K562 (cell line): ENCODE measurements around the gene CRKL. TPM values are rescaled to one million over a fixed set of nuclear protein-coding genes. Genes with fewer than 3 reads are reported as not detected.

Experiments
- BHLHE40 ChIP-seq: IDR thresholded peaks from 2 replicates; pipeline ENCODE4 v1.6.1; 2011; ENCODE audit warnings: low read length, improper control_type of control experiment
- CBX5 ChIP-seq: IDR thresholded peaks from 2 replicates; pipeline ENCODE4 v1.6.1; 2014; ENCODE audit warnings: low read depth, borderline replicate concordance
- CREB1 ChIP-seq, 2 experiments: sonication (generic) in 1 of 2; formaldehyde crosslinking in 1 of 2; IDR thresholded peaks; 2 replicates each; pipeline versions ENCODE4 v1.6.1 to v1.8.0; 2012 to 2022; ENCODE audit warnings: inconsistent platforms in 1 of 2, mild to moderate bottlenecking in 1 of 2, missing genetic modification reagents in 1 of 2, moderate library complexity in 1 of 2
- CREM ChIP-seq: IDR thresholded peaks from 2 replicates; pipeline ENCODE4 v1.6.1; 2014; ENCODE audit warnings: antibody characterized with exemption, low read depth
- CSDE1 ChIP-seq, 2 experiments: fragments of 450-650 bp; IDR thresholded peaks; 2 replicates each; pipeline ENCODE4 v1.6.1; 2016; ENCODE audit warnings: mild to moderate bottlenecking in 1 of 2
- ETV6 ChIP-seq, 3 experiments: fragments of 150-350 bp in 1 of 3; sonication (generic) in 1 of 3; formaldehyde crosslinking in 1 of 3; IDR thresholded peaks; 2 replicates each; pipeline versions ENCODE4 v1.6.1 to v1.8.0; 2014 to 2022; ENCODE audit warnings: borderline replicate concordance in 2 of 3, low read depth in 2 of 3, antibody characterized with exemption in 1 of 3, low read length in 1 of 3, mild to moderate bottlenecking in 1 of 3, missing genetic modification reagents in 1 of 3
- FIP1L1 ChIP-seq: fragments of 200-400 bp; formaldehyde crosslinking; IDR thresholded peaks from 2 replicates; pipeline ENCODE4 v1.6.1; 2018; ENCODE audit warnings: mild to moderate bottlenecking, low read depth, low read length; ENCODE audit not compliant: poor library complexity, severe bottlenecking
- FOXM1 ChIP-seq, 2 experiments: fragments of 450-650 bp in 1 of 2; sonication (generic) in 1 of 2; formaldehyde crosslinking in 1 of 2; IDR thresholded peaks; 2 replicates each; pipeline versions ENCODE4 v1.6.1 to v1.9.0; 2017 to 2022; ENCODE audit warnings: low read depth in 2 of 2, mild to moderate bottlenecking in 2 of 2, missing genetic modification reagents in 1 of 2, moderate library complexity in 1 of 2
- MTA3 ChIP-seq: fragments of 450-650 bp; formaldehyde crosslinking; IDR thresholded peaks from 2 replicates; pipeline ENCODE4 v1.6.1; 2017; ENCODE audit warnings: mild to moderate bottlenecking, borderline replicate concordance
- NEUROD1 ChIP-seq: fragments of 150-350 bp; IDR thresholded peaks from 2 replicates; pipeline ENCODE4 v1.6.1; 2014; ENCODE audit warnings: borderline replicate concordance, low read length, low read depth; ENCODE audit not compliant: partially characterized antibody
- NFRKB ChIP-seq: fragments of 450-650 bp; IDR thresholded peaks from 2 replicates; pipeline ENCODE4 v1.6.1; 2016; ENCODE audit warnings: low read depth
- POLR2B ChIP-seq: fragments of 450-650 bp; IDR thresholded peaks from 2 replicates; pipeline ENCODE4 v1.6.1; 2018; ENCODE audit warnings: low read depth; ENCODE audit not compliant: partially characterized antibody
- SRSF1 ChIP-seq: fragments of 200-400 bp; formaldehyde crosslinking; IDR thresholded peaks from 2 replicates; pipeline ENCODE4 v1.6.1; 2017; ENCODE audit warnings: mild to moderate bottlenecking, low read depth, low read length, moderate library complexity
- STAT6 ChIP-seq: sonication (generic); formaldehyde crosslinking; IDR thresholded peaks from 2 replicates; pipeline ENCODE4 v1.8.1; 2023; ENCODE audit warnings: mild to moderate bottlenecking, missing genetic modification reagents
- TBL1XR1 ChIP-seq, 2 experiments: IDR thresholded peaks; 2 replicates each; pipeline ENCODE4 v1.6.1; 2012; ENCODE audit warnings: improper control_type of control experiment in 2 of 2, low read length in 2 of 2, mild to moderate bottlenecking in 1 of 2
- ZNF143 ChIP-seq: sonication (generic); formaldehyde crosslinking; IDR thresholded peaks from 2 replicates; pipeline ENCODE4 v1.9.0; 2022; ENCODE audit warnings: mild to moderate bottlenecking, missing genetic modification reagents
- ZNF174 ChIP-seq: fragments of 250-450 bp; sonication (Bioruptor Pico); IDR thresholded peaks from 2 replicates; pipeline ENCODE4 v1.4.0; 2020; ENCODE audit warnings: mild to moderate bottlenecking
- ZNF217 ChIP-seq: sonication (generic); formaldehyde crosslinking; IDR thresholded peaks from 2 replicates; pipeline ENCODE4 v1.8.0; 2022; ENCODE audit warnings: mild to moderate bottlenecking, missing genetic modification reagents
- ZNF384 ChIP-seq: IDR thresholded peaks from 2 replicates; pipeline ENCODE4 v1.6.1; 2012; ENCODE audit warnings: low read depth, low read length, improper control_type of control experiment
- polyA plus RNA-seq, 8 experiments: library from polyadenylated mRNA; depleted of rRNA in 4 of 8; stranded (reverse) in 5 of 8; unstranded in 3 of 8; fragments of >200 nt; fragmentation: Nextera tagmentation in 2 of 8; fragmentation: Illumina TruSeq in 1 of 8; extraction: Ambion mirVana in 2 of 8; extraction: Trizol in 1 of 8; gene quantifications; 2 replicates each; pipeline versions ENCODE4 v1.2.1 to v1.2.3, GENCODE V29; 2011 to 2014; ENCODE audit warnings: inconsistent platforms in 1 of 8, missing spikeins in 1 of 8
- total RNA-seq, 7 experiments: library from RNA; depleted of rRNA in 6 of 7; stranded (reverse); fragments of >200 nt in 6 of 7; fragmentation: Illumina TruSeq in 2 of 7; extraction: Trizol in 2 of 7; gene quantifications; 2 replicates each; pipeline versions ENCODE4 v1.2.1 to v1.2.3, GENCODE V29; 2011 to 2021; ENCODE audit warnings: low replicate concordance in 1 of 7
- TF ChIP-seq, protein P1 (sequence below): sonication (generic); formaldehyde crosslinking; IDR thresholded peaks from 2 replicates; pipeline ENCODE4 v1.4.0; 2020; ENCODE audit warnings: mild to moderate bottlenecking, missing genetic modification reagents
- TF ChIP-seq, protein P2 (sequence below): sonication (generic); formaldehyde crosslinking; IDR thresholded peaks from 2 replicates; pipeline ENCODE4 v1.8.1; 2023; ENCODE audit warnings: mild to moderate bottlenecking, missing genetic modification reagents

The CRKL gene
- total and polyA plus RNA-seq, 9 of the 15 experiments (the other 6 are each of a cell fraction or from before 2014, with no cell fraction given): 100 to 263 (median 124) TPM

GRCh38 chr22:20937031-20937793 lies 20.0 kb downstream of the CRKL start (continued):
- TF ChIP-seq STAT6 (CRISPR knock-in tag) (peak; percentile 91; the same call in 1 of the 2 replicates), POLR2B (peak; percentile 23), CREB1 (IDR thresholded peaks at IDR 0.05) (no peak), CREB1 (CRISPR knock-in tag; IDR thresholded peaks at IDR 0.05) (no peak), ZNF217 (CRISPR knock-in tag) (peak; percentile 65; the same call in 1 of the 2 replicates), FOXM1 (IDR thresholded peaks at IDR 0.05; ENCODE audit: low read depth) (no peak), FOXM1 (CRISPR knock-in tag; IDR thresholded peaks at IDR 0.05; ENCODE audit: low read depth) (no peak), BHLHE40 (no peak), NFRKB (no peak), ETV6 (IDR thresholded peaks at IDR 0.05; ENCODE audit: borderline replicate concordance in 1 of 2, low read depth in 2 of 2, low read length in 1 of 2) (no peak), ETV6 (CRISPR knock-in tag; IDR thresholded peaks at IDR 0.05; ENCODE audit: borderline replicate concordance) (peak; percentile 76; the same call in 1 of the 2 replicates), MTA3 (peak; percentile 42; the same call in 1 of the 2 replicates), ZNF174 (CRISPR knock-in tag) (no peak), NEUROD1 (no peak), CSDE1 (IDR thresholded peaks at IDR 0.05) (no peak), TBL1XR1 (IDR thresholded peaks at IDR 0.05; ENCODE audit: low read length in 2 of 2) (peak in 1 of 2 experiments; percentile 72; a peak in 1 of 4 replicates), CREM (no peak), ZNF143 (peak; percentile 49; the same call in 1 of the 2 replicates), ZNF384 (no peak), CBX5 (no peak), SRSF1 (no peak), FIP1L1 (no peak)
- TF ChIP-seq, protein P1, sequence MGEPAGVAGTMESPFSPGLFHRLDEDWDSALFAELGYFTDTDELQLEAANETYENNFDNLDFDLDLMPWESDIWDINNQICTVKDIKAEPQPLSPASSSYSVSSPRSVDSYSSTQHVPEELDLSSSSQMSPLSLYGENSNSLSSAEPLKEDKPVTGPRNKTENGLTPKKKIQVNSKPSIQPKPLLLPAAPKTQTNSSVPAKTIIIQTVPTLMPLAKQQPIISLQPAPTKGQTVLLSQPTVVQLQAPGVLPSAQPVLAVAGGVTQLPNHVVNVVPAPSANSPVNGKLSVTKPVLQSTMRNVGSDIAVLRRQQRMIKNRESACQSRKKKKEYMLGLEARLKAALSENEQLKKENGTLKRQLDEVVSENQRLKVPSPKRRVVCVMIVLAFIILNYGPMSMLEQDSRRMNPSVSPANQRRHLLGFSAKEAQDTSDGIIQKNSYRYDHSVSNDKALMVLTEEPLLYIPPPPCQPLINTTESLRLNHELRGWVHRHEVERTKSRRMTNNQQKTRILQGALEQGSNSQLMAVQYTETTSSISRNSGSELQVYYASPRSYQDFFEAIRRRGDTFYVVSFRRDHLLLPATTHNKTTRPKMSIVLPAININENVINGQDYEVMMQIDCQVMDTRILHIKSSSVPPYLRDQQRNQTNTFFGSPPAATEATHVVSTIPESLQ: no peak
- TF ChIP-seq, protein P2, sequence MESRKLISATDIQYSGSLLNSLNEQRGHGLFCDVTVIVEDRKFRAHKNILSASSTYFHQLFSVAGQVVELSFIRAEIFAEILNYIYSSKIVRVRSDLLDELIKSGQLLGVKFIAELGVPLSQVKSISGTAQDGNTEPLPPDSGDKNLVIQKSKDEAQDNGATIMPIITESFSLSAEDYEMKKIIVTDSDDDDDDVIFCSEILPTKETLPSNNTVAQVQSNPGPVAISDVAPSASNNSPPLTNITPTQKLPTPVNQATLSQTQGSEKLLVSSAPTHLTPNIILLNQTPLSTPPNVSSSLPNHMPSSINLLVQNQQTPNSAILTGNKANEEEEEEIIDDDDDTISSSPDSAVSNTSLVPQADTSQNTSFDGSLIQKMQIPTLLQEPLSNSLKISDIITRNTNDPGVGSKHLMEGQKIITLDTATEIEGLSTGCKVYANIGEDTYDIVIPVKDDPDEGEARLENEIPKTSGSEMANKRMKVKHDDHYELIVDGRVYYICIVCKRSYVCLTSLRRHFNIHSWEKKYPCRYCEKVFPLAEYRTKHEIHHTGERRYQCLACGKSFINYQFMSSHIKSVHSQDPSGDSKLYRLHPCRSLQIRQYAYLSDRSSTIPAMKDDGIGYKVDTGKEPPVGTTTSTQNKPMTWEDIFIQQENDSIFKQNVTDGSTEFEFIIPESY (CRISPR knock-in tag): peak; percentile 73
